Coronary artery (tissue), 2 donors: ENCODE measurements around the gene CSNK2A1.
A peak's percentile ranks its signal among the peaks of the same experiment; 100 is the strongest.

Source experiments
- DNase-seq: peaks from one replicate; pipeline ENCODE4 v3.0.0-alpha.2; 2017; ENCODE audit warnings: low spot score
- H3K27ac ChIP-seq, 2 donors: fragments of 200-600 bp; sonication (generic); one replicate each; pipeline ENCODE4 v1.5.1; 2016 to 2019
- H3K4me3 ChIP-seq: fragments of 200-600 bp; sonication (generic); 2 replicates; pipeline ENCODE4 v1.5.1; 2016; ENCODE audit warnings: mild to moderate bottlenecking, moderate library complexity
- TF ChIP-seq, protein P1 (sequence below): fragments of 200-600 bp; sonication (generic); IDR thresholded peaks from one replicate; pipeline ENCODE4 v1.5.1; 2019; ENCODE audit warnings: antibody characterized with exemption

Gene CSNK2A1

DNA sequence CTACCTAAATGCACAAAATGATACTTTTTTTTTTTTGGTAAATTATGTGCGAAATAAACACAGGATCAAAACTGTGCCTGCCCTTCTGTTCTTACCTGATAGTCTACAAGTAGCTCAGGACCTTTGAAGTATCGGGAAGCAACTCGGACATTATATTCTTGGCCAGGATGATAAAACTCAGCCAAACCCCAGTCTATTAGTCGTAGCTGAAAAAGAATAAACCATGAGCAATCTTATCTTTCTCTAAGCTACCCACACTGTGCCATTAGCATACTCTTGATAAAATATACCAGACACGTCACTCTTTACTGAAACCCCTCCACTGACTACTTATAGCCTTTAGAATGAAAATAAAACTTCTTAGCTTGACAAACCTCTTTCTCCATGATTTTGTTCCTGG, 51.4 kb downstream of the CSNK2A1 start:
- TF ChIP-seq, protein P1, sequence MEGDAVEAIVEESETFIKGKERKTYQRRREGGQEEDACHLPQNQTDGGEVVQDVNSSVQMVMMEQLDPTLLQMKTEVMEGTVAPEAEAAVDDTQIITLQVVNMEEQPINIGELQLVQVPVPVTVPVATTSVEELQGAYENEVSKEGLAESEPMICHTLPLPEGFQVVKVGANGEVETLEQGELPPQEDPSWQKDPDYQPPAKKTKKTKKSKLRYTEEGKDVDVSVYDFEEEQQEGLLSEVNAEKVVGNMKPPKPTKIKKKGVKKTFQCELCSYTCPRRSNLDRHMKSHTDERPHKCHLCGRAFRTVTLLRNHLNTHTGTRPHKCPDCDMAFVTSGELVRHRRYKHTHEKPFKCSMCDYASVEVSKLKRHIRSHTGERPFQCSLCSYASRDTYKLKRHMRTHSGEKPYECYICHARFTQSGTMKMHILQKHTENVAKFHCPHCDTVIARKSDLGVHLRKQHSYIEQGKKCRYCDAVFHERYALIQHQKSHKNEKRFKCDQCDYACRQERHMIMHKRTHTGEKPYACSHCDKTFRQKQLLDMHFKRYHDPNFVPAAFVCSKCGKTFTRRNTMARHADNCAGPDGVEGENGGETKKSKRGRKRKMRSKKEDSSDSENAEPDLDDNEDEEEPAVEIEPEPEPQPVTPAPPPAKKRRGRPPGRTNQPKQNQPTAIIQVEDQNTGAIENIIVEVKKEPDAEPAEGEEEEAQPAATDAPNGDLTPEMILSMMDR = no peak
- DNase-seq = no peak
- Histone ChIP-seq H3K4me3 (no peak overlapping the region), H3K27ac (no peak overlapping the region)

DNA sequence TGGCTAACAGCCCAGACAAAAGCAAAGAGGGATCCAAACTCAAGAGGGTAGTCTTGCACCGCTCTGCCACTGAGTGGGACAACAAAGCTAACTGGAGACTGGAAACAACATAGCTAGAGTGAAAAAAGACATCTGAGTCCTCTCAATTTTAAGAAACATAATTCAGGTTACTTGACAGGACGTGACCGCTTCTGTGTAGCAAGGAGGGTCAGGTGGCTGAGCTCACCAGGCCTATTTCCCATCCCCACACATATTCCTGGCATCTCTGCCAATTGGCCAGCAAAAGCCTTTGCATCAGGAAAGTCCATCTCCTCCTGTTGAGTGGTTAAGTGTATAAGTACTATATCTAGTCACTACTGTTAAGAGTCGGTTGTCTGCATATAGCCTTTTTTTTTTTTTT, 55.9 kb downstream of the CSNK2A1 start:
- no peak overlapping the region for H3K4me3 ChIP-seq
- no peak overlapping the region for H3K27ac ChIP-seq
- no peak for DNase-seq
- TF ChIP-seq, protein P1 = no peak

DNA sequence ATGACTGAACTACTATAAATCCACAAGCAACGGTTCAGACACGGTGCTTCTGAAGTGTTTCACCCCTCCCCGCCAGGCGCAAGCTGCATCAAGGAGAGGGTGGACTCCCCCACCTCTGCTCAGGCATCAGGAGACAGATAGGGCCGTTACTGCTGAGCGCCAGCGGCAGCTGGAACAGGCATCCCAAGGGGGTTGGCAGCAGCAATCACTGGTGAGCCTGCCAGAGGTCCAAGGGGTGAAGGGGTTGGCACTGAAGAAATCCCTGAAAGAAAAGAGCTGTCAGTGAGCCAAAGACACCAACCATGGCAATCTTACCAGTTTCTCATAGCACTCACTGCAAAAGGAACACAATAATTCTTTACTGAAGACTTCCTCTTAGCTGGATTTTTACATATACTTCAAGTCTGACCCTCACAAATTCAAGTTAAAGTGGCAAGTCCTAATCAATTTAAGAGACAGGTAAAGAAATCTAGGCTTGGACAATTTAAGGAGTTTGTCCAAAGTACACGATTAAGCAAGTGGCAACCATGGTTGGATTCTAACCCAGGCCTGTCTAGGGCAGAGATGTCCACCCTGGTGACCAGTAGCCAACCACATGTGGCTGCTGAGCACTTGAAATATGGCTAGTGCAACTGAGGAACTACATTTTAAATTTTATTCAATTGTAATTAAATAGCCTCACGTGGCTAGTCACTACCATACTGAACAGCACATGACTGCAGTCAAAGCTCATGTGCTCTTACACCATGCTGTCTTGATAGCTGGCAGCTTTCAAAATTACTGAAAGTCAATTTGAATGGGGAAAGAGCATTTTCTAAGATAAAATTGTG, 59.6 kb downstream of the CSNK2A1 start:
- DNase-seq = peak; percentile 76
- TF ChIP-seq, protein P1 = no peak
- no peak overlapping the region for H3K27ac ChIP-seq
- H3K4me3 ChIP-seq = no peak overlapping the region

DNA sequence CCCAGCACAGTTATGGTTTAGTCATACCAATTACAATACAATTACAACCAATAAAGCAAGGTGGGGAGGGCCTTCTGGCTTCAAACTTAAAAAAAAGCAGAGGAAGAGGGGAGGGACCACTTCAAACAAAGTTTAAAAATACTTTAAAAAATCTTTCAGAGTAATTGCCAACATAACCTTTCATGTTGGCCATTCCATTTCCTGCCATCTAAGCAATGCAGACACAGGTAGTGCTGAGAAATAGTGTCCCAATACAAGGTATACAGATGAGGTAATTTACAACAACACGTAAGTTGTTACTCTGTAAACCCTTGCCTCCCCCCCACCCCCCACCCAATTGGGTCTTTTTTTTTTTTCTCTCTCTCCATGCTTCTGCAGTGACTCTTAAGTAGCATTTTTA, 62.4 kb downstream of the CSNK2A1 start:
- TF ChIP-seq, protein P1 = no peak

DNA sequence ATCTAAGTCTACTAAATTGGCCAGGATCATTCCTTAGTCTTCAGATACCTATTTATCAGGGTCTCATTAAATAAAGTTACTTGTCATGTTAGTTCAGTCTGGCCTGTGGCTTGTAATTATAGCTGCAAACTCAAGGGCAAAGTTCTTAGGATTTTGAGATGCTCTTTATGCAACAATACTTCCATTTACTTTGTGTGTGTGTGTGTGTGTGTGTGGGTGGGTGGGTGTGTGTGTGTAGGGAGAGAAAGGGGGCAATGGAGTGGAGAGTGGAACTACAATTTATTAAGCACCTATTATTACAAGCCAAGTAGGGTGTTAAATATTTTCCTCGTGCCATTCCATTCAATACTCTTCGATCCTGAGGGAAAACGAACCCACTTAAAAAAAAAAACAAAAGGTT, 63.5 kb downstream of the CSNK2A1 start:
- no peak for DNase-seq
- Histone ChIP-seq H3K27ac (no peak overlapping the region), H3K4me3 (no peak overlapping the region)
- TF ChIP-seq, protein P1 = no peak

More for the DNA sequence above, 62.4 kb downstream of the CSNK2A1 start:
- Histone ChIP-seq H3K27ac (no peak overlapping the region), H3K4me3 (no peak overlapping the region)
- DNase-seq = no peak

DNA sequence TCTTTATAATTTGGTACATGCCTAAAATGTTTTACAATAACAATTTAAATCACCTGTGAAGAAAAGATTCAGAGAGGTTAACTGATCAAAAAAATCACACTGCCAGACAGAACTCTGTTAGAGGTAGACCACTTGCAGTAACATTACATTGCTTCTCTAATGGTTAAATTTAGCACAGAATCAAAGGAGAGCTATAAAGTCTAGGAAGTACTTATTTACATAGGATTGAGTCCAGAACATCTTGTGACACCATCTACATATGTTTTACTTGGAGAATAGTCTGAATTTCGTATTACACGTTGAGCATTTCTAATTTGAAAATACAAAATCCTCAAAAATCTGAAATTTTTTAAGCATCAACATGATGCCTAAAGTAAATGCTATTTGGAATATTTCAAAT, 64.1 kb downstream of the CSNK2A1 start:
- no peak overlapping the region for H3K4me3 ChIP-seq
- DNase-seq = no peak
- H3K27ac ChIP-seq = no peak overlapping the region
- TF ChIP-seq, protein P1 = no peak

DNA sequence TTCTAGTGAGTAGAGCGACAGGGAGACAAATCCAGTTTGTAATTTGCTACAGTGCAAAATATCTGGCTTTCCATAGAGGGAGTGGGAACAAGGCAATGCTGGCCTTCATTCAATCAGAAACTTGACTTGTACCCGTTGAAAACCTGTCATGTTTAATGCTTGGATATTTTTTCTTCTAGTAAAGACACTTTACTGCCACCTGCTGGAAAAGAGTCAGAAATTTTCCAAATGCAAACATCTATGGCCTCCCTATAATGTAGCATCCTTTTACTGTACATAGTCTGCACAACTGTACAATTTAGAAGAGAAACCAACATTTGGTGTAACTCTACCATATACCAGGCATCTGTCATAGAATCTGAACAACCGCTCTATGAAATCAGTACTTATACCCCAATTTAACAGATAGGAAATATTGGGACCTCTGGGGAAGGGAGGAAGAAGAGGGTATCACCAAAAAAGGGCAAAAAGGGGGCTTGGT, 64.6 kb downstream of the CSNK2A1 start:
- TF ChIP-seq, protein P1 = peak; percentile 53
- no peak for DNase-seq
- Histone ChIP-seq H3K27ac (no peak overlapping the region), H3K4me3 (no peak overlapping the region)
